Type B pancreatic cell (in vitro differentiated cells): Measurements from ENCODE around the gene CETP. TPM values are rescaled to one million over a fixed set of nuclear protein-coding genes. Genes with fewer than 3 reads are reported as not detected.
"Not testable (repeated sequence)": the region's sequence is repeated elsewhere in the genome, so short reads cannot be mapped to it uniquely, and the experiment has no call there.

Experiments used
- DNase-seq: peaks from one replicate; pipeline ENCODE4 v3.0.0; 2021; ENCODE audit warnings: mixed read lengths; ENCODE audit not compliant: unreplicated experiment; ENCODE audit errors: extremely low spot score
- H3K27ac Mint-ChIP-seq: 2 replicates; pipeline ENCODE4 v1.8.0; 2021; ENCODE audit warnings: mild to moderate bottlenecking, mixed read lengths
- H3K27me3 Mint-ChIP-seq: 2 replicates; pipeline ENCODE4 v1.8.0; 2021; ENCODE audit warnings: mixed read lengths
- H3K36me3 Mint-ChIP-seq: 2 replicates; pipeline ENCODE4 v1.8.0; 2021; ENCODE audit warnings: mixed read lengths
- H3K4me1 Mint-ChIP-seq: one replicate; pipeline ENCODE4 v1.8.0; 2021; ENCODE audit warnings: mixed read lengths; ENCODE audit not compliant: unreplicated experiment
- H3K4me3 Mint-ChIP-seq: 2 replicates; pipeline ENCODE4 v1.8.0; 2021; ENCODE audit warnings: mild to moderate bottlenecking, mixed read lengths
- H3K9me3 Mint-ChIP-seq: 2 replicates; pipeline ENCODE4 v1.8.0; 2021; ENCODE audit warnings: mixed read lengths
- CTCF ChIP-seq: fragments of 200-600 bp; sonication (generic); conservative IDR thresholded peaks from 2 replicates; pipeline ENCODE4 v1.5.0; 2021; ENCODE audit warnings: antibody characterized with exemption, mild to moderate bottlenecking
- total RNA-seq: library from RNA; stranded (reverse); gene quantifications from 2 replicates; pipeline ENCODE4 v1.2.1, GENCODE V29; 2021; ENCODE audit warnings: low replicate concordance

Gene CETP
- total RNA-seq, 1 donor from 2014 or later, result not detected

- Mint-ChIP-seq H3K4me3 (no peak overlapping the region), H3K27ac (no peak overlapping the region), H3K4me1 (no peaks in the 10 kb centered on the region), H3K36me3 (no peaks in the 10 kb centered on the region), H3K9me3 (no peaks in the 10 kb centered on the region), H3K27me3 (no peaks in the 10 kb centered on the region)
- no peak for TF ChIP-seq CTCF
- DNase-seq, result no peak
Measured at GRCh38 chr16:57004387-57005250, 42.9 kb downstream of the CETP start.

GRCh38 chr16:57005597-57005996, 43.8 kb downstream of the CETP start:
- not testable (repeated sequence) for H3K4me3 Mint-ChIP-seq, H3K27me3 Mint-ChIP-seq, H3K27ac Mint-ChIP-seq

GRCh38 chr16:57007050-57007449, 45.3 kb downstream of the CETP start:
- DNase-seq, result no peak
- Mint-ChIP-seq H3K4me3 (no peak overlapping the region), H3K27ac (no peak overlapping the region), H3K27me3 (no peaks in the 10 kb centered on the region), H3K4me1 (no peaks in the 10 kb centered on the region), H3K36me3 (no peaks in the 10 kb centered on the region), H3K9me3 (no peaks in the 10 kb centered on the region)
- no peak for TF ChIP-seq CTCF

More at GRCh38 chr16:57005597-57005996, 43.8 kb downstream of the CETP start:
- not testable (repeated sequence) for H3K36me3 Mint-ChIP-seq, H3K9me3 Mint-ChIP-seq, DNase-seq, H3K4me1 Mint-ChIP-seq

- TF ChIP-seq CTCF, result no peak
- H3K27me3 Mint-ChIP-seq, result peaks cover 2% of the 10 kb centered on the region
- H3K27ac Mint-ChIP-seq, result no peak overlapping the region
- H3K4me3 Mint-ChIP-seq, result no peak overlapping the region
- H3K36me3 Mint-ChIP-seq, result no peaks in the 10 kb centered on the region
- H3K9me3 Mint-ChIP-seq, result no peaks in the 10 kb centered on the region
- no peaks in the 10 kb centered on the region for H3K4me1 Mint-ChIP-seq
- no peak for DNase-seq
Measured at GRCh38 chr16:57007530-57007929, 45.8 kb downstream of the CETP start.

- Mint-ChIP-seq H3K27ac (no peak overlapping the region), H3K4me1 (no peaks in the 10 kb centered on the region), H3K4me3 (no peak overlapping the region), H3K27me3 (peaks cover 2% of the 10 kb centered on the region), H3K36me3 (no peaks in the 10 kb centered on the region), H3K9me3 (no peaks in the 10 kb centered on the region)
- TF ChIP-seq CTCF, result no peak
- no peak for DNase-seq
Measured at GRCh38 chr16:57008440-57008839, 46.7 kb downstream of the CETP start.

- no peak for DNase-seq
- no peak for TF ChIP-seq CTCF
- Mint-ChIP-seq H3K4me3 (no peak overlapping the region), H3K9me3 (no peaks in the 10 kb centered on the region), H3K27ac (no peak overlapping the region), H3K27me3 (peaks cover 2% of the 10 kb centered on the region), H3K4me1 (no peaks in the 10 kb centered on the region), H3K36me3 (no peaks in the 10 kb centered on the region)
Measured at GRCh38 chr16:57009643-57010170, 48.0 kb downstream of the CETP start.
